GM12892 (cell line): ENCODE data around the gene TBC1D4.
A peak's percentile ranks its signal among the peaks of the same experiment; 100 is the strongest.

Experiments used
- DNase-seq: peaks from one replicate; pipeline ENCODE4 v3.0.0; 2011; ENCODE audit not compliant: insufficient read length
- FAIRE-seq: peaks from 2 replicates; lab custom pipeline; 2011; peaks lifted over from hg19 to GRCh38; lab: Jason Lieb, UNC
- POLR2A ChIP-seq: IDR thresholded peaks from 2 replicates; pipeline ENCODE4 v1.6.1; 2011; ENCODE audit warnings: low read depth, low read length, control low read depth
- POLR2AphosphoS5 ChIP-seq: IDR thresholded peaks from 2 replicates; pipeline ENCODE4 v1.6.1; 2011; ENCODE audit warnings: low read depth, low read length, control low read depth
- TAF1 ChIP-seq: IDR thresholded peaks from 2 replicates; pipeline ENCODE4 v1.6.1; 2011; ENCODE audit warnings: low read depth, mild to moderate bottlenecking, control low read depth, low read length, borderline replicate concordance

TBC1D4 gene

DNA sequence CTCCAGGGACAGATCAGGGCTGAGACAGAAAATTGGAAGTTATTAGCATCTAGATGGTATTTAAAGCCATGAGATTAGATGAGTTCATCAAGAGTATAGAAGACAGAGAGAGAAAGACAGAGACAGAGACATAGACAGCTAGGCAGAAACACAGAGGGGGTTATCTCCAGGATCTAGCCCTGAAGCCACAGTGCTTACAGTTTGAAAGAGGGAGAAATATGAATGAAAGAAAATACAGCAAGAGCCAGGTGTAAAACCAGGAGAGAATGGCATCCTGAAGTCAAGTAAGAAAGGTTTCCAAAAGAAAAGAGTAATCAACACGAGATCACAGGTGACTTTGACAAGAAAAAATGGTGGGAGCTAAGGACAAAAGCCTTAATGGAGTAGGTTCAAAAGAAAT, 111.2 kb downstream of the TBC1D4 start:
- TF ChIP-seq TAF1 (no peak), POLR2AphosphoS5 (no peak), POLR2A (no peak)
- DNase-seq = no peak
- FAIRE-seq = peak; percentile 24

DNA sequence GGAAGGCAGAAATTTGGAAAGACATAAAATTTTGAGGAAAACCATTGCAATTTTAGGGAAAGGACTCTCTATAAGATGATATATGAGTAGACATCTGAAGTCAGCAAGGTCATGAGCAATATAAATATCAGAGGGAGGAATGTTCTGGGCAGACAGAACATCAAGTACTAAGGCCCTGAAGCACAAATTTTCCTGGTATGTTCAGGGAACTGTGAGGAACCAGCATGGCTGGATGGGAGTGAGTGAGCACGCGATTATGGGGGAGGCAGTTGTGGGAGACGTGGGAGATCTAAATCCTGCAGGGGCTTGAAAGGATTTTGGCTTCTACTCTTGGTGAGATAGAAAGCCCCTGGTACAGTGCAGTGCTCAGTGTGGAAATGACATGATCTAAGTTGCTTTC, 112.0 kb downstream of the TBC1D4 start:
- DNase-seq (no peak), FAIRE-seq (no peak)
- no peak for TF ChIP-seq TAF1
- no peak for TF ChIP-seq POLR2AphosphoS5
- no peak for TF ChIP-seq POLR2A

DNA sequence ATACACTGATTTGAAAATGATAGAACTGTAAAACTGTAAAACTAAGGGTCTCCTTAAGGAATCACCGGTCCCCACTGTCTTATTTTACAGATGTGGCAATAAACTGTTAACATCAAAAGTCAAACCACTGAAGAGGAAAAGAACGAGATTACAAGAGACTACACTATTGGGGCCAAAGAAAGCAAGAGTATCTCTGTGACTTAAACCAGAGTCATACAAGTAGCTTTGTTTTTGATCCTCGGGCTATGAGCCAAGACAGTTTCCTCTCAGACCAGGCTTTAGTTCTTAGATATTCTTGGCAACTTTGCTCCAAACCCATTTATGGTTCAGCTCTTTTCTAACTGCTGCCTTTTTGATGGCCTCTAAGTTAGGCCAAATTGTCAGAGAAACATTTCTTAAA, 113.8 kb downstream of the TBC1D4 start:
- FAIRE-seq (peak; percentile 81), DNase-seq (no peak)
- TF ChIP-seq POLR2A (no peak), POLR2AphosphoS5 (no peak), TAF1 (no peak)

DNA sequence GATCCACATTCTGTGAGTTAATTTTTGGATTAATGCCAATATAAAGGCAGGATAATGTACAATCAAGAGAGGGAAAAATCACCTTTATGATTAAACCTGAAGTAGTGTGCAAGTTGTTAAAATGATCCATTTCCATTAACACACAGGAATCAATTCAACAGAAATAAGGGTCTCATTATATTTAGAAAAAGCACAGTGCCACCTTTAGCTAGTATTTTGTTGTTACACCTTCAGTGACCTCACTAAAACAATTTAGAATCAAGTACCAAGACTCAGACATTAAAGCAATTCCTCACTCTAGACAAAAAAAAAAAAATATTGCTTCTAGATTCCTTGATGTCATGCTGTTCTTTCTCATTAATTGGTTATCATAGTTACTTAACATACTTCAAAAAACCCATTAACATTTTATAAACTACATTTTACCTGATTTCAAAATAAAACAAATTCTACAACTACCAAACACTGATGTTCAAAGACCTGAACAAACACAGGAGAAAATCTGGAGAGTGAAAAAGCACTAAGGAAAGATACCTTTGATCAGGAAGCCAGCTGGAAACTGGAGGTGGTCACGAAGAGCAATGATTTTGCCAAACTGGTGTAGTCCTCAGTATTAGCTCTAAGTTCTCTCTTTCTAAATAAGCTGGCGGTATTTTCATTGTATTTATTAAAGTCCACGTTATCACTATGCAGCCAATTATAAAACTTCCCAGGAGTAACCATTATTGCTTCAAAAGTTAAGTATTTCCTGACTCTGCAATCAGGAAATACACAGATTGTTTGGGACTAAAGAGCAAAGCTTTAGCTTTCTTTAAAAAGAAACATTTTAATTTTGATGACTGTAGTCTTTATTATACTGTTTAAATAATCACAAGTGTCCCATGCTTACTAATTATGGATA, 115.3 kb downstream of the TBC1D4 start:
- FAIRE-seq (peak; percentile 53), DNase-seq (no peak)
- no peak for TF ChIP-seq POLR2A
- no peak for TF ChIP-seq TAF1
- no peak for TF ChIP-seq POLR2AphosphoS5

DNA sequence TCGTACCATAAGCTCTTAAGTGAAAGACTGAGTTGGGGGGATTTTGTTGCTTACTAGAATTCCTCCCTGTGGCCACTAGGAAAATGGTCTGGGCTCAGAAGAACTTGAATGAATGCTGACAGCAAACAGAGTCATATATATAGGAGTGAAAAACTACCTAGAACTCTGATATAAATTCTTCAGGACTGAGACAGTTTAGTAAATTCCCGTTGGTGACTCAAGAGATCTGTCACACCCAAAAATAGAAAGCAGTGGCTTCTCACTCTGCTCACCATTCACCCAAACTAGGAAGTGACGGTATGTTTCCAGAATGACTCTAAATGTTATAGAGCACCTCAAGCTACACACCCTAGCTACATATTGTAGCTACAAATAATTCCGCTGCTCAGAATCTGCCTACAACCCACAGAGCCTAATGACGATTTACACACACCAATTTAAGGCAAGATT, 116.2 kb downstream of the TBC1D4 start:
- DNase-seq (no peak), FAIRE-seq (peak; percentile 86)
- TF ChIP-seq POLR2A = peak; percentile 11; the same call in 1 of the 2 replicates
- TF ChIP-seq TAF1 = no peak
- TF ChIP-seq POLR2AphosphoS5 = no peak

DNA sequence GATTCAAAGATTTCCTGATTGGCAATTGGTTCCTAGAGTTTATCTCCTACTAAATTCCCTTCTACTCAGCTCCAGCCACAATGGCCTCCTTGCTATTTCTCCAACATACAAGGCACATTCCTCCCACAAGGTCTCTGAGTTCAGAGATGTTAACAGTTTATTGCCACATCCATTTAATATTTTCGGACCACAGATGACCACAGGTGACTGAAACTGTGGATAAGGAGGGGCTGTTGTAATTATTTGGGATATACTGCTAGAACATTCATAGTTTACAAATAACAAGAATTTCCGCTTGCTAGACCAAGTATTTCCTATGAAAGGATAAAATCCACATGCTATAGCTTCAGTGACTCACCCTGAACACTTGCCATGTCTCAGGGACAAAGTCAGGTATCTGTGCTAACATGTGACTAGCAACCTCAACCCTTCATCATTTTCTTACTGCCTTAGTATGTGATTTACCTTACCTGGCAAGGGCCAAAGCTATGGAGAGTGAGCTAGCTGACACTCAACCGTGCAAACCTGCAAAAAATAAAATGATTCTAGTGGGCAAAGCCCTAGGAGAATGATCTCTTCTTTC, 117.7 kb downstream of the TBC1D4 start:
- DNase-seq (no peak), FAIRE-seq (peak; percentile 89)
- TF ChIP-seq TAF1 (no peak), POLR2AphosphoS5 (no peak), POLR2A (no peak)

DNA sequence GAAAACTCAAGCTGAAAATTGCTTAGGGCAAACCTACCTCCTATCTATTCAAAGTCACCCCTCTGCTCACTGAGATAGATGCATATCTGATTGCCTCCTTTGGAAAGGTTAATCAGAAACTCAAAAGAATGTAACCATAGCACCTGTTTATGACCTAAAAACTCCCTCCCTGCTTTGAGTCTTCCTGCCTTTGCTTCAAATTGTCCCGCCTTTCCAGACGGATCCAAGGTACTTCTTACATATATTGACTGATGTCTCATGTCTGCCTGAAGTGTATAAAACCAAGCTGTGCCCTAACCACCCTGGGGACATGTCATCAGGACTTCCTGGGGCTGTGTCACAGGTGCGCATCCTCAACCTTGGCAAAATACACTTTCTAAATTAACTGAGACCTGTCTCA, 118.6 kb downstream of the TBC1D4 start:
- DNase-seq (no peak), FAIRE-seq (peak; percentile 65)
- TF ChIP-seq POLR2AphosphoS5 (no peak), TAF1 (no peak), POLR2A (no peak)

DNA sequence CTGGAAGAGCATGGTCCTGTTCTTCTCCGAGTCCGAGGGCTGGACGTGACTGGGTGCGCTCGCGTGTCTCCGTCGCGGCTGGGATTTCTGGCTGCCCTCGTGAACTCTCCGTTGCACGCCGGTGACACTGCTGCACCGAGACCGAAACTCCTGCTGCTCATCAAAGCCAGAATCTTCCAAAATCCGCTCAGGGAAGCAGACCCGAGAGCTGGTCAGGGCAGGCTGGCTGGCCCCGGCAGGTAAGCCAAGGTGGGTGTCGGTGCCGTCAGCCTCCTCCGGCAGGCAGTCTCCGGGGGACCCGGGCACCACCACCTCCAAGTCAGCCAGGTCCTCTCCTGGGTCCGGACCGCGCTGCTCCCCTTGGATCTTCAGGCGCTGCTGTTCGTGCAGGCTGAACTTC, 119.9 kb downstream of the TBC1D4 start:
- DNase-seq (no peak), FAIRE-seq (no peak)
- TF ChIP-seq TAF1 = no peak
- TF ChIP-seq POLR2AphosphoS5 = no peak
- no peak for TF ChIP-seq POLR2A

DNA sequence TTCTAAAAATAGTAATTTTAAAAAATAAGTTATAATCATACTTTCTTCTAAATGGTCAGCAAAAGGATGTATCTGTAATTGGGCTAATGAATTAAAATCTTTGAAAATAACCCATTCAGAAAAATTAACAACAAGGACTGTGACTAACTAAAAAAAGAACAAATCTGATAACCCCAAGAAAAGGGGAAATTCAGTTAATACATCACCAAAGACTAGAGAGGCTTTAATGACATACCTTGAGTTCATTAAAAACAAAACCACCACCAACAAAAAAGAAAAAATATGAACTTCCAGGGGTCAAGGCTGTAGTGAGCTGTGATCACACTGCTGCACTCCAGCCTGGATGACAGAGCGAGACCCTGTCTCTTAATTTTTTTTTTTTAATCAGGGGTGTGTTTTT, 121.8 kb downstream of the TBC1D4 start:
- FAIRE-seq = no peak
- DNase-seq = no peak
- TF ChIP-seq TAF1 = no peak
- TF ChIP-seq POLR2AphosphoS5 = no peak
- TF ChIP-seq POLR2A = no peak

DNA sequence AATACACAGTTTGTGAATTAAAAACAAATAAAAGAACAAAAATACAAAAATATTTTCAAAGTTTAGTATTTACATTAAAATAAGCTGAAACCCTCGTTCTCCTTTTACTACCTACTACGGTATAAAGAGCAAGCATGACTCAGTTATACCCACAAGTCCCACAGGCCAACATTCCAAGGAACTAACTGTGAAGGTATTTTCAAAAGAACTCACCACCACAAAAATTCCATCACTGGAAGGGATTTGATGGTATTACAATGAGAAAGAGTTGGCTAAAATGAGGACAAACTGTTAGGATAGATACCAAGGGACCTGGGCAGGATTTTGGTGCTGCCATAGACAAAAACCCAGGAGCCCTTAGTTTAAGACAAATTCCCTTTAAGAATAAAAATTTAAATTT, 122.7 kb downstream of the TBC1D4 start:
- no peak for TF ChIP-seq POLR2AphosphoS5
- TF ChIP-seq POLR2A = no peak
- no peak for TF ChIP-seq TAF1
- FAIRE-seq = no peak
- DNase-seq = no peak

DNA sequence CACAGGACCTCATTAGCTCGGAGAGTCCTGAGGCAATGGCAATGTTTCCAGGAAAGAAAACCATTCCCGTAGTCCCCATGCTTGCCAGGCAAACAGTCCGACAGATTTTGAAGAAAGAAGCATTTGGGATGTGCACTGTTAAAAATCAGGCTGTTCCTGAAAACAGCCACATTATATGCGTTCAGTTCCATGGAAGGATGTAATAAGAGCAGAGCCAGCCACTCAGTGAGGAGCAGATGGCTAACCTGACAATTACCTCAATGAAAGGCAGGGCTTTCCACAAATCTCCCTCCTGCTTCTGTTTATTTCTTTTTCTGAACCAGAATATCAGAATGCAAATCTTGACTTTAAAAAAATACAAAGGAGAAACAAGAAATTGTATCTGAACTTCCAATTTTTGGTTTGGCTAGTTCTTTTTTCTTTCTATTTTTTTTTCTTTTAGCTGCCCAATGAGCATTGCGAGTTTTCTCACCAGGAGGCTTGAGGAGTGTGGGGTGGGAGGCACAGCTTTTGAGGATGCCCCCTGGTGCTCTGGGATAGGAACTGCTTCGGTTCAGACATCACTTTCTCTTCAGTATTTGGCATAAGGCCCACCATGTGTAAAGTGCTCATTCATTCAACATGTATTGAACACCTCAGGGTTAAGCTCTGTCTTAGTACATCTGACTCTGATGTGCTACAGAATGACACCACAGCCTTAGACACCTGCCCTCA, 124.2 kb downstream of the TBC1D4 start:
- DNase-seq (peak; percentile 31), FAIRE-seq (peak; percentile 51)
- TF ChIP-seq POLR2A (no peak), POLR2AphosphoS5 (no peak), TAF1 (no peak)
